HS-5 (cell line): ENCODE measurements around the gene SLC39A3.

ENCODE experiments used
- DNase-seq: peaks from one replicate; pipeline ENCODE4 v3.0.0-alpha.2; 2012; ENCODE audit warnings: low read depth

The SLC39A3 gene

DNA sequence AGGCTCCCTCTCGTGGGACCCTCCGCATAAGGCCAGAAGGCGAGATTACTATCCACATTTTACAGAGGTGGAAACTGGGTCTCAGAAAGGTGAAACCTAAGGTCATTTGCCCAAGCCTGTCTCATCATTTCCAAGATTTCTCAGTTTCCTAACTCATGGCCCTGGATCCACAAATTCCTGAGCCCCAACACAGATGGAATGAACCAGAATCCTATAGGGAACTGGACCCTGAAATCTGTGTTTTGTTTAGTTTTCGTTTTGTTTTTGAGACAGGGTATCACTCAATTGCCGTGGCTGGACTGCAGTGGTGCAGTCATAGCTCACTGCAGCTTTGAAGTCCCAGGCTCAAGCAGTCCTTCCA, 36.8 kb downstream of the SLC39A3 start:
- no peak for DNase-seq

DNA sequence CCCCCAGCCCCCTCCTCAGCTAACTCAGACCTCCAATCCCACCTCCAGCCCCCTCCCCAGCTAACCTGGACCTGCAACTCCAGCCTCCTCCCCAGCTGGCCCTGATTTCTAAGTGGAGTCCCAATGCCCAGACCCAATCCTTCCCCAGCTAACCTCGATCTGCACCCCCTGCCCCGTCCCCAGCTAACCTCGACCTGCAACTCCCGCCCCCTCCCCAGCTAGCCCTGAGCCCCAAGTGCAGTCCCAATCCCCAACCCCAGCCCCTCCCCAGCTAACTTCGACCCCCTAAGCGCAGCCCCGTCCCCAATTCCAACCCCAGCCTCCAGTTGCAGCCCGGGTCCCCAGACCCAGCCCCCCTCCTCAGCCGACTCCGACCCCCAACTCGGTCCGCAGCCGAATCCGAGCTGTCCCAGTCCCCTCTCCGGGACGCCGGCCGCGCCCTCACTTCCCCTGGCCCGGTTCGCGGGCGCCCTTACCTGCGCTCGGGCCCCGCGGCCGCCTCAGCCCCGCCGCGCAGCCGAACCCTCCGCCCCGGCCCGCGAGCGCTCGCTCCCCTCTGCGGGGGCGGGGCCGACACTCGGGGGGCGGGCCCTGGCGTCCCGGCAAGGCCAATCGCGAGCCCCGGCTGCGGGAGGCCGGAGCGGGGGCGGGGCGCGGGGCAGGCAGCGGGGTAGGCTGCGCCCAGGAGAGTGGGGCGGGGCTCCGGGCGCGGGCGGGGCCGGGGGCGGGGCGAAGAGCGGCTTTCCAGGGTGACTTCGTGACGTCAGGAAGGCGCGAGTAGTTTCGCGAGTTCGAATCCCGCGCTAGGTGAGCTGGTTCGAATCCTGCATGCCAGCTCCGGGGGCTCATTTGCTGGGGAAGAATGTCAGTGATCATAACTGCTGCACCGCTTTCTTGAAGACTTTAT, 37.4 kb downstream of the SLC39A3 start, which contains the start of gene GNG7:
GNG7 (minus strand) TSS at position 525 of the 907 bp plus-strand sequence. CDS start 182,006 bp downstream, outside the sequence.
- no peak for DNase-seq

- DNase-seq = no peak
Observed at GRCh38 chr19:2701361-2702169, 38.3 kb downstream of the SLC39A3 start.

DNA sequence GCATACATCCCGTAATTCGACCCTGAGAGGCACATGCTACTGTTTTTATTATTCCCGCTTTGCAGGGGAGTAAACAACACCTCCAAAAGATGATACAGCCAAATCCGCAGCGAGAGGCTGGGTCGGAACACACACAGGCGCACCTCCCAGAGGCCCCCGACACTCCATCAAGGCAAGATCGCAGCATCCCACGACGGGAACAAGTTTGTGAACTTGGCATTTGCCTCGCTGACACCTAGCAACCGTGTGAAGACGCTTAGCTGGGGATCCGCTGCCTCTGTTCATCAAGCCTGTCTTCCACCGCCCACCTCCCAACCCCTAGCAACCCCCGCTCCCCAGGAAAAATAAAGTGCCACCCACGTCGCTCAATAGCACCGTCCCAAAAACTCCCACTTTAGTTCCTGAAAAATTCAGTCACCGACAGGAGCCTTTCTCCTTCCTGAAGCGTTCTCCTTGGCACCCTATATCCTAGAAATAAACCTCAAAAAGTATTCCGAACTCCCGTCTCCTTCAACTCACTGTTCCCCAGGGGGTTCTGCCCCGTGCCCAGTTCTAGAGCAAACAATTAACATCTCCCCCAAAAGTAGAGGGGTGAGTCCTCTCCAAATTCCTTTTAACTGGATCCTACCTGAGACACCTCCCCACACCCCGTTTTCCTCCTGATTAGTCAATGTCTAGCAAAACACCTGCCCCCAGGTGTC, 39.0 kb downstream of the SLC39A3 start:
- no peak for DNase-seq

- no peak for DNase-seq
Observed at GRCh38 chr19:2699413-2700140, 40.2 kb downstream of the SLC39A3 start.

GRCh38 chr19:2694196-2694595, 45.6 kb downstream of the SLC39A3 start:
- no peak for DNase-seq

- DNase-seq = no peak
Observed at GRCh38 chr19:2693492-2694160, 46.2 kb downstream of the SLC39A3 start.

DNA sequence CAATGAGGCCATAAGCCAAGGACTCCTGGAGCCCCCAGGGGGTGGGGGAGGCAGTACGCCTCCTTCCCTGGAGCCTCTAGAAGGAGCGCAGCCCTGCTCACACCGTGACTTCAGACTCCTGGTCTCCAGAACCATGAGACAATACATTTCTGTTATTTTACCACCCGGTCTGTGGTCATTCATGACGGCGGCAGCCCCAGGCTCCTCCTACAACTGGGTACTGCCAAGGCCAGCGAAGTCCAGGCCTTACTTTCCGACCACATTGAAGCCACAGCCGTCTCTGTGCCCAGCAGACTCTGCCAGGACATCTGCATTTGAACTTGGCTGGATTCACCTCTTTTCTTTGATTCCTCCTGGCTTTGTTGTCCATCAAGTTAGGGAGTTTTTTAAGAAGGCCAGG, 47.9 kb downstream of the SLC39A3 start:
- DNase-seq = no peak

DNA sequence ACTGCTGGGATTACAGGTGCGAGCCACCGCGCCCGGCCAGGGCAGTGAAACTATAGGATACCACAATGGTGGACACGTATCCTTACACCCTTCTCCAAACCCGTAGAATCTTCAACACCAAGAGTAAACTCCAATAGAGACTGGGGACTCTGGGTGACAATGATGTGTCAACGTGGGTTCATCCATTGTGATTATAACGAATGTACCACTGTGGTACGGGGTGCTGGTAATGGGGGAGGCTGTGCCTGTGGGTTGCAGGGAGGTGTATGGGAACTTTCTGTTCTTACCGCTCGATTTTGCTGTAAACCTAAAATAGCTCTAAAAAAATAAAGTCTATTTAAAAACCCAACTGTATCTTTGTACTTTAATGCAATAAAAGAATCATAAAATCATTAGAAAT, 49.0 kb downstream of the SLC39A3 start:
- DNase-seq = no peak

GRCh38 chr19:2686360-2686759, 53.5 kb downstream of the SLC39A3 start:
- no peak for DNase-seq

- DNase-seq = no peak
Observed at GRCh38 chr19:2685204-2685704, 54.6 kb downstream of the SLC39A3 start.

DNA sequence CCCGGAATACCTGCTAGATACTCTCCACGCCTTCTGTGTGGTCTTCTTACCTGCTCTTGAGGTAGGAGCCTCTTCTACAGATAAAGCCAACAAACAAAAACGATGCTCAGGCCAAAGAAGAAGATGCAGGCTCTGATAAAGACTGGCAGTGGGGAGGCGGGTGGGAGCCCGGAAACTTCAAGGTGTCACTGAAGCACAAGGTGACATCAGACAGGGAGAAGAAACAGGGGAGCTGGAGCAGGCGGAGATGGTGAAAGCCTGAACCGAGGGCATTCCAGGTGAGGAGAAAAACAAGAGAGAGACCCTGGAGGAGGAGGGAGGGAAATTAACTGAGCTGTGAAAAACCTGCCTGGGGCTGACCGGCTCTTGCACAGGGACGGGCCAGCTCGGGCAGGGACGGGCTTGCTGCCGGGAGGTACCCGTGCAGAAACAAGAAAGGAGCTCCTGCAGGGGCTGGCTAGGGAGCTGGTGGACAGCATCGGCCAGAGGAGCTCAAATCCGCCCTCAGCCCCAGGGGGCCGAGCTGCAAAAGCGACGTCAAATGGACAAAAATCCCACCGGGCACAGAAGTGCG, 56.3 kb downstream of the SLC39A3 start:
- DNase-seq = no peak
